GM19043 (cell line): ENCODE data around the gene DCDC2.
"Not testable (repeated sequence)": the region's sequence is repeated elsewhere in the genome, so short reads cannot be mapped to it uniquely, and the experiment has no call there.

Experiments
- ATAC-seq: cut with Tn5 transposase; IDR thresholded peaks from one replicate; pipeline ENCODE4 v1.9.1; 2021; ENCODE audit warnings: low read depth; ENCODE audit not compliant: unreplicated experiment

DCDC2 gene

DNA sequence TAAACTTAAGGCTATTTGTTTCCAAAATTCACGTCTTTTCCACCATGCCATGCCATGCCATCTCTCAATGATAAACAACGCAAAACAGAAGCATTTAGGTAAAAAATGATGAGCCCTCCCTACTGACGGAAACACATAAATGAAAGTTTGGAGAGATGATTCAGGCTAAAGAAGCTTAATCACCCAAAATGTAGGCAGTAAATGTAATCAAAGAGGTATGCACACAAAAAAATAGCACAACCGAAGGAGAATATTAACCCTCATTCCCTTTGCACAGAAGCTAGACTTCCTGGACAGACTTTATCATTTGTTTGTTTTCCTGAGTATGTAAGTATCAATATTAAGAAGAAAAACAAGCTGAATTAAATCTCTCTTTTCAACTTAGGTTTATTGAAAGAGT lies 28.8 kb downstream of the DCDC2 start:
- no peak for ATAC-seq

DNA sequence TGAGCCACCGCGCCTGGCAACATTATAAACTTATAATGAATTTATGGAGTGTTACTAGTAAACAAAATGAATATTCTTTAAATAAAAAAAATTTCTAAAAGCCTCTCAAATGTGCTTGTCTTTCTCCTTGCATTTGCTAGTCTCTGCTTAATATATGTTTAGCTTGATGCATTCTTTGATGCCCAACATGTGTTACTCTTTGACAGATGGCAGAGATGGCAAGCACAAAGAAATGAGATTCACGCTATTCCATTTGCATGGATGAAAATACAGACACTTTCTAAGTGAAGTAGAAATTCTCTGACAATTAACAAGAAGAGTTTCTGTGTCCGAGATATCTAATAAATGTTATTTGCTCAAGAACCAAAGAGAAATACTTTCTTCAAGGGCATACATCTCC lies 30.1 kb downstream of the DCDC2 start:
- ATAC-seq = no peak

DNA sequence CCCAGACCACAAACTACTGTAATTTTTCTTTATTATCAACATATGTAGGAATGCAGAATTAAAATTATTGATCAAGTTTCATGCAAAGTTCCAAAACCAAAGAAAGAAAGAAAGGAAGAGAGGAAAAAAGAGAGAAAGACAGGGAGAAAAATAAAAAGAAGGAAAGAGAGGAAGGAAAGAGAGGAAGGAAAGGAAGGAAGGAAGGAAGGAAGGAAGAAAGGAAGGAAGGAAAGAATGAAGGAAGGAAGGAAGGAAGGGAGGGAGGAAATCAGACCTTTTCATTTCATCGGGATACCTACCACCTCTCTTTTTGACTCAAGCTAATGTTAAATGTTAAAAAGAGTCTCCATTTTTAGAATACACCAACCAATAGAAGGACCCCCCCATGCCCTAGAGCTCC lies 31.9 kb downstream of the DCDC2 start:
- no peak for ATAC-seq

DNA sequence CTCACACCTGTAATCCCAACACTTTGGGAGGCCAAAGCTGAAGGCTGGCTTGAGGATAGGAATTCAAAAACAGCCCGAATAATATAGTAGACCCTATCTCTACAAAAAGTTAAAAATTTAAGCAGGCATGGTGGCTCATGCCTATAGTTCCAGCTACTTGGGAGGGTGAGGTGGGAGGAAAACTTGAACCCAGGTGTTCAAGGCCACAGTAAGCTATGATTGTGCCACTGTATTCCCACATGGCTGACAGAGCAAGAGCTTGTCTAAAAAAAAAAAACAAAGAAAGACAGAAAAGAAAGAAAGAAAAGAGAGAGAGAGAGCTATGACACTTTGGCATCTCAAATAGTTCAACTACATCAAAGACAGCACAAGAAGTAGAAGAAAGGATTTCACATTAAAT lies 33.2 kb downstream of the DCDC2 start:
- no peak for ATAC-seq

DNA sequence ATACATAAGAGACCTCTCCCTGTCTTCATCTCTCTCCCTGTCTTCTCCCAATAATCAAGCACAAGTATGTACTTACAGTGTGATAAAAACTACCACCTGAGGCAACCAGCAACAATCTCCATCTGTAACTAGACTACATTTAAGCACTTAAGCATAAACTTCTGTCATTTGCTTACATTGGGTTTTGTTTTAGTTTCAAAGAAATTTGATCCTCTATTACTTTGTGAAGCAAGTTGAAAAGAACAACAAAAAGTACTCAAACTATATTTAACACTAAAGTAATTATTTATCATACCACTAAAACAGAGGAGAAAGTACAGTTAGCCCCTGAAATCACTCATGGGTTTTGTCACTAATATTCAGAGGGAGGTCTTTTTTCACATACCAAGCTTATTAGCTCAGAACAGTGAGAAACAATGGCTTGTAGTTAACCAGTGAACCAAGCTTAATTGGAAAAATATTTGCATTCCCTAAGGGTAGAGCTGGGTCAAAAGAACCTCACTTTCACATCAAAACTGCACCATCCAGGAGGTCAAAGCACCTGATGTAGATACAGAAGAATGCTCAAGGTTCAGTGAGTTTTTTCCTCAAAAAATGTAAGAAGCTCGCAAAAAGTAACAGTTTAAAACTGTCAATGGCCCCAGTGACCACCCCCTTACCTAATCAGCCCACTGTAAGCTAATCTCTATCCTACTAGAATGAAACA lies 34.1 kb downstream of the DCDC2 start:
- no peak for ATAC-seq

DNA sequence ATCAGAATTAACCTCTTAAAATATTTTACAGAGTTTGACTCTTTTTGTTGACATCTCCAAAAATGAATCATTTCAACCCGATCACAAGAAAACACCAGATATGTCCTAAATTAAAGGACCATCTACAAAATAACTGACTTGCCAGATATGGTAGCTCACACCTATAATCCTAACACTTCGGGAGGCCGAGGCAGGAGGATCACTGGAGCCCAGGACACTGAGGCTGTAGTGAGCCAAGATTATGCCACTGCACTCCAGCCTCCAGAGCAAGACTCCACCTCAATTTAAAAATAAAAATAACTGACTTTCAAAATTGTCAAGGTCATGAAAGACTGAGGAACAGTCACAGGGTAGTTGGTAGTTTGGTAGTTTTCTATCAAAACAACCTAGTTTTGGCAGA lies 34.9 kb downstream of the DCDC2 start:
- no peak for ATAC-seq

DNA sequence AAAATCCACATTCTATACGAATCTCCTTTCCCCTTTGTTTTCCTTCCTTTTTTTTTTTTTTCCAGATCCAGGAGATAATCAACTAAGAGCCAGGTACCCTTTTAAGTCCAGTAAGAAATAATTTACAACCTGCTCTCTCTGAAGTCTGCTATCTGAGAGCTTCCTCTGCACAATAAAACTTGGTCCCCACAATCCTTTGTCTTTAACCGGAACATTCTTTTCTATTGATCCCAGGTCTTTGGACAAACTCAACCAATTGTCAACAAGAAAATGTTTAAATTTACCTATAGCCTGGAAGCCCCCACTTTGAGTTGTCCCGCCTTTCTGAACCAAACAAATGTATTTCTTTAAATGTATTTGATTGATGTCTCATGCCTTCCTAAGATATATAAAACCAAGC lies 35.4 kb downstream of the DCDC2 start:
- ATAC-seq = not testable (repeated sequence)

DNA sequence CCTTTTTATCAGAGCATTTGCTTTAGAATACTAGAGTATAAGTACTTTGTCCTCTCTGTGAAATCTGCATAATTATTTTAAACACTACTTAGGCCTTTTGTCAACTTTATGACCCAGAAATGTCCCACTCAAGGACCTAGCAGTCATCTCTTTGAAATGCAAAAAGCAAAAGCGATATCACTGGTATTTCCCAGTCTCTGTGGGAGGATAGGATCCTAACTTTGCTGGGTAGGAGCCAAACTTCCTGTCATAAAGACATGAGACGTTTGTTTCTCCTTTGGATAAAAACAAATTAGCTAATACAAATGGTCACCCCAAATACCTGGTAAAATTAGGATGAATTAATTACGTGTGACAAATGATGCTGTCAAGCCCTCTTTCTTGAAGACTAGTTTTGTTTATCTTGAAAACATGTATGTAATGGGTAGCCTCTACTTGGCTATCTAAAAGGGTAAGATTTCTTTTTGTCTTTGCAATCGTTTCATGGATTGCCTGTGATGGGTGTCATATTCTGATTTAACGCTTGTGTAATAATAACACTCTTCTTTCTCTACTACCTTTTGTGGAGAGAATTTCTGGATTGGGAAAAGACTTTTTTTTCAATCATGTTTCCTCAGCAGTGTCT lies 36.2 kb downstream of the DCDC2 start:
- ATAC-seq = no peak

DNA sequence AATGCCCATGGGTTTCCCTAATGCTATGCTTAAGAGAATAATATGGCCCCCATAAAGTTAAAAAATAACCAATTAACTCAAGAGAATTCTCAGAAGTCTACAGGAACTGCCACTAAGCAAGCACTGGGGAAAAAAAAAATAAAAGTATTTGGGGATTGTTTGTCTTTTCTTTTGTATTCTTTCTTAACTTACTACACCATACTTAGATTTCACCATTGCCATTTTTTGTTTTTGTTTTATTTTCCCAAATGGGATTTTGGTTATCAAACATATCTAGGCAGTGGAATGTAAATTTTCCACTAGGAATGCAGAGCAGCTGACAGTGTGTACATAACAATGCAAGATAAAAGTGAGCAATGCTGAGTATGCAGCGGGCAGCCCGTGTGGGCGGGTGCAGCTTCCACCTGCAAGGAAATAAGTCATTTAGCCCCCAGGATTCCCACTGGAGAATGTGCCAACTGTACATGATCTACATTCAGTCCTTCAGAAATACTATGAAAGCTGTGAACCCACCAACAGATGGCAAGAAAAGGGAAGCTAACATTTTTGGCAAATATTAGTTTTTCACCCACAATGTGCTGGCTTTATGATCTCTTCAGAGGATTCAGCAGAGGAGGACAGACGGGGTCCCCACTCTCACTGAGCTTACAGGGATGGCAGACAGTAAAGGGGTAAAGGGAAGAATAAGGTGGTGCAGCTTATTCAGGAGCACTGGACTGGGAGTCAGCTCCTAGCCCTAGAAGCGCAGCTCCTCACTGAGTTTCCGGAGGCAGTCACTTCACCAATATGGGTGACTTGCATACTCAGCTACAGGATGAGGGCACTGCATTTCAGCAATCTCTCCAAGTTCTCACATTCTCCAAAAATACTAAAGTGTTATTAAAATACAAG lies 44.4 kb downstream of the DCDC2 start:
- ATAC-seq = no peak

DNA sequence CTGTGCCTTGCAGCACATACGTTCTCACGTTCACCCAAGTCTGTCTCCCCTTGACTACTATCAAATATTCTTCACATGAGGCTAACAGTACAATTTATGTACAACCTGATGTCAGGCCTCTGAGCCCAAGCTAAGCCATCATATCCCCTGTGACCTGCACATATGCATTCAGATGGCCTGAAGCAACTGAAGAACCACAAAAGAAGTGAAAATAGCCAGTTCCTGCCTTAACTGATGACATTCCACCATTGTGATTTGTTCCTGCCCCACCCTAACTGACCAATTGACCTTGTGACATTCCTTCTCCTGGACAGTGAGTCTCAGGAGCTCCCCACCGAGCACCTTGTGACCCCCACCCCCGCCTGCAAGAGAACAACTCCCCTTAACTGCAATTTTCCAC lies 46.1 kb downstream of the DCDC2 start:
- not testable (repeated sequence) for ATAC-seq

DNA sequence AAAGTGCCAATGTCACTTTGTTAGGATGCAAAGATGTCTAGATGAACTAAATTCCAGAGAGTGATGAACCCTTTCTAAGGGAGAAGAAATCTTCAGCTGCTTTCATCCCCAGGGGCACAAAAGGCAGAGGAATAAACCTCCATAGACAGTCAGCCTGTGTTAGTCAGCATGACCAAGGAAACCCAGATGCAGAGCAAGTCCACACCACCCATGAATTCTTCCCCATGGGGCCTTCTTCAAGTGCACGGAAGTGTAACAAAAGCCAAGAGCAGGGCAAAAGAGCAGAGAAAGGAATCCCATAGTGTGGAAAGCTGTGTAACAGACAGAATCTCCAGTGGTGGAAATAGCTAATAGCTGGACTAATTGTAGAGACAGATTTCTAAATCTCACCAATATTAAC lies 50.0 kb downstream of the DCDC2 start:
- no peak for ATAC-seq

DNA sequence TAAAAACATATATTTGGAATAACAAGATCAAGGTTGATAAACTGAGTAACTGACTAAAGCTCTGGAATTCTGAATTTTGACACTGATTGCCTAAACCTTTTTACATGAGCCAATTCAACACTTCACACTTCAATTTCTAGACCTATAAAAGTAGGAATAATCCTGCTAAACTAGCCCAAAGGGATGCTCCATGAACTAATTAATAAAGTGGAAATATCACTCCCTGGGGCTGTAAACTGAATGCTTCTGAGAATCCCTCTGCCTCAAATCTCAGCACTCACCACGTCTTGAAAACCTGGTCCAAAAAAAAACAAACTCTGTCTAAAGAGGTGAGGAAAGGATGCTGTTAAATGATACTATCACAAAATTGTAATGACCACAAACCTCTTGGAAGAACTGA lies 50.9 kb downstream of the DCDC2 start:
- no peak for ATAC-seq

DNA sequence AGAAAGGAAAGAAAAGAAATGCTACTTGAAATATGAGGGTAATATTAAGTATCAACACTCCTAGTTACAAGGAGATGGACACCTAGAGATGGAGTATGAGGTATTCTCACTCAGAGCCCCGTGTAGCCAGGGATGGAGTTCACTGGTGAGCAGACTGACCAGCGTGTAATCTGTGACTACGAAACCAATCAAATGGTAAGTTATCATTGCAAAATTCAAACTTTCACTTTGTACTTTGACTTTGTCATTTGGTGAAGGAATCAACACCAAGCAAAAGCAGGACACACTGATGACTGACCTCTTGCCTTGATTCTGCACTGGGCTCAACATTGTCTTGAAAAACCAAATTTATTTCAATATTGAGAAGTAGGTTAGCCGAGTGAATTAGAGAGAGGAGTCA lies 51.8 kb downstream of the DCDC2 start:
- no peak for ATAC-seq

DNA sequence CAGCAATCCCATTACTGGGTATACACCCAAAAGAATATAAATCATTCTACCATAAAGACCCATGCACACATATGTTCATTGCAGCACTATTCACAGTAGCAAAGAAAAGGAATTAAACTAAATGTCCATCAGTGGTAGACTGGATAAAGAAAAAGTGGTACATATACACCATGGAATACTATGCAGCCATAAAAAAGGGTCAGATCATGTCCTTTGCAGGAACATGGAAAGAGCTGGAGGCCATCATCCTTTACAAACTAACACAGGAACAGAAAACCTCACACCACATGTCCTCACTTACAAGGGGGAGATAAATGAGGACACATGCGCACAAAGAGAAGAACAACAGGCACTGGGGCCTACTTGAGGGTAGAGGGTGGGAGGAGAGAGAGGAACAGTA lies 60.9 kb downstream of the DCDC2 start:
- ATAC-seq = no peak

DNA sequence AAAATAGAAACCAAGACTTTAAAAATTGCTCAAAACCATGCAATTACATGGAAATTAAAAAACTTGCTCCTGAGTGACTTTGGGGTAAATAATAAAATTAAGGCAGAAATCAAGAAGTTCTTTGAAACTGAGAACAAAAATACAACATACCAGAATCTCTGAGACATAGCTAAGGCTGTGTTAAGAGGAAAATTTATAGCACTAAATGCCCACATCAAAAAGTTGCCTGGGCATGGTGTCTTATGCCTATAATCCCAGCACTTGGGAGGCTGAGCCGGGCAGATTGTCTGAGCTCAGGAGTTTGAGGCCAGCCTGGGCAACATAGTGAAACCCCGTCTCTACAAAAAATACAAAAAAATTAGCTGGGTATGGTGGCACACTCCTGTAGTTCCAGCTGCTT lies 64.0 kb downstream of the DCDC2 start:
- not testable (repeated sequence) for ATAC-seq

DNA sequence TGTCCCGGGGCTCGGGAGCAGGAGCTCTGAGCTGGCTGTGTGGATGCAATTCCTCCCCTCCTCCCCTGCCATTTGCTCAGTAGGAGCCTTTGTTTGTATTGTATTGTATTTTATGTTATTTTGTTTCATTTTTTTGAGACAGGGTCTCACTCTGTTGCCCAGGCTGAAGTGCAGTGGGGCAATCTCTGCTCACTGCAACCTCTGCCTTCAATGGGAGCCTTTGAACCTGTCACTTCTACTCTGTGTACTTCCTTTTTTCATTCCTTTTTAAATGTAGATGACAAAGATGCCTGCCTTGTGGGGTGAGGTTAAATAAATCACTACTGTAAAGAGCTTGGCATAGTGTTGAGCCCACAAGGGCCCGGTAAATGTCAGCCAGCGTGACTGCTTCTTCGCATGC lies 70.6 kb downstream of the DCDC2 start:
- no peak for ATAC-seq

DNA sequence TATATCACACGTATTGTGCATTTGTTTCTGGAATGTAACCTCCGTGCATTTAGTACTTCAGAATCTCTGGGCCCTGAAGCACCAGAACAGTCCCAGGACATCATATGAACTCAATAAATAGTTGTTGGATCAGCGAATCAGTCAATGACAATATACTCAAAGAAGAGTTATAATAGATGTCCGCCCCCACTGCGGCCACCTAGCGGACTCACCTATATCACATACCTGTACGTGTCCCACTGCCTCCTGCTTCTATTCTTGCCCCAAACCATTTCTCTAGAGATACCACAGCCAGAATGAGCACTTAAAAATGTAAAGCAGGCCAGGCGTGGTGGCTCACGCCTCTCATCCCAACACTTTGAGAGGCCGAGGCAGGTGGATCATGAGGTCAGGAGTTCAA lies 73.9 kb downstream of the DCDC2 start:
- no peak for ATAC-seq

DNA sequence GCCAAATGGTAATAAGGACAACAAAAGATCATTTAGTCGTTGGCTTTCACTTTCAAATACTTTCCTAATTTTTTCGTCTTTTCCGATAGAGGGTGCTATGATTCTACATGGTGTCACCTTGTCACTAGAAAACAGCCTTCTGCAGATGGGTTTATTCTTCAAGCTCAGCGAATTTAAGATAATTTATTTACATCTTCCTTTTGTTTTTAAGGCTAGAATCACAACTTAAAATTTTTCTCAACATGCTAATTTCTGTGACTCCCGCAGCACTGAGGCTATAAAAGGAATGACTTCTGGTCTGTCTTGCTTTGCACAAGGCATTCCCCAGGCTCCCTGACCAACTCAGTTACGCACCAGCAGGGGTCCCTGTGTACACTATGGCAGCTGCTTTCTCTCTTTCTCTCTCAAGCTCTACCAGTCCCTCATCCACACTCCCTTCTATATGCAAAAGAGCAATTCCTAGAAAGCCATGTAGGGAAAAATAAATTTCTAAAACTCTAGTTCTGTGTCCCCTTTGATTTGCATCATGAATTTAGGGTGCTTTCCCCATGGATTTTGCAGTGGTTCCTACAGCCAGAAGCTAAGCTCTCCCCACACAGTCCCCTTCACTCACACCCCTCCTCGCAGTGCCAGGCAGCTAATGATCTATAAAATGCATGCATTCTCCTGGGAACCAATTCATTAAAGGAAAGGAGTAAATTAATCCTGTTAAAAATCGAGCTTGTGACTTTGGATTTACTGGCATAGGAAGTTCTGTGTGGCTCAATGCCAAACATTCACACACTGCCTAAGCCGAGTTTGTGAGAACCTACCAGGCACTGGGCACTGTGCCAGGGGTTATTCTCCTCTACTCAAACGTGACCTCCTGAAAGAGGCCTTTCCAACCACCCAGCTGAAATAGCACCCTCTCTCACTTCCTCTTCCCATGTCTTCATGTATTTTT lies 74.5 kb downstream of the DCDC2 start:
- ATAC-seq = peak; percentile 84

DNA sequence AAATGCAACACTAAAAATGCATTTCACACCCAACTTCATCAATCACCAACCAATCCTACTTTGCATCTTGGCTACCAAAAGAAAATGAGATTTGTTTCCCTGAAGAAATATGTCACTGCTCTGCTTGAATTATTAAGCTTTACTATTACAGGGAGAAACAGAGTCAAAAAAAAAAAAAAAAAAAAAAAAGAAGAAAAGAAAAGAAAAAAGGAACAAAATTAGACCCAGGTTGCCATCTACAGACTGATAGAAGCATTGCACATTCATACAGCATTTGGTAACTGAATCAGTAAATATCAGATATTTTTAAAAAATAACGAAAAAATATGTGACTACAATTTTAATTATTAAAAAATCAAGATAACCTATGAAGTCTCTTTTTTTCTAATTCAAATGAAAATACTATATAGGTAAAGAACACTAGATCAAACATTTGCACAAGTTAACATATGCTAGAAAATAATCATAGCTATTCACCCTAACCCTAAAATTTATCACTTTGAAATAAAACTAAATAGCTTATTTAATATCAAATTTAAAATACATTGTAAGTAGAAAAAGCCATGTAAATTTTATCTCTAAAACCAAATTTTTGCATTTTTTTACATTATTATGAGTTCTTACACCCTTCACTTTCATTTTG lies 83.3 kb downstream of the DCDC2 start:
- no peak for ATAC-seq
